ENCODE measurements around the gene SLC22A4.
A peak's percentile ranks its signal among the peaks of the same experiment; 100 is the strongest.

The SLC22A4 gene

DNA sequence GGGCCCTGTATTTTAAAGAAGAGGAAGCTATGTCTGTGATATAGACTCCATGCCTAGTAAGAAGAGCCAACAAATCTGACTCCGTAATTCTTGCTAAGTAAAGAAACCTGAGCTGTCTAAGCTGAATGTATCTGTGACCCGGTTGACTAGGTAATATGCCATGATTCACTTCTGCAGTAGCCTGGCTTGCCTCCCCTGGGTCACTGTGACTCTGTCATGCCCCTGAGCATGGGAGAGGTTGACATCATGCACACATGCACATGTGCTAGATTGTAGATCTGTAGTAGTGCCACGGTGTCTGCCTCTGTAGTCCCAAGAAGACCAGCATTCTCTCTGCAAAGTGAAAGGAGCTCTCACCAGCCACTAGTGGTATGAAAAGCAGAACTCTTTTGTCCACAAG, 84.4 kb downstream of the SLC22A4 start:
- DNase-seq: no peak

DNA sequence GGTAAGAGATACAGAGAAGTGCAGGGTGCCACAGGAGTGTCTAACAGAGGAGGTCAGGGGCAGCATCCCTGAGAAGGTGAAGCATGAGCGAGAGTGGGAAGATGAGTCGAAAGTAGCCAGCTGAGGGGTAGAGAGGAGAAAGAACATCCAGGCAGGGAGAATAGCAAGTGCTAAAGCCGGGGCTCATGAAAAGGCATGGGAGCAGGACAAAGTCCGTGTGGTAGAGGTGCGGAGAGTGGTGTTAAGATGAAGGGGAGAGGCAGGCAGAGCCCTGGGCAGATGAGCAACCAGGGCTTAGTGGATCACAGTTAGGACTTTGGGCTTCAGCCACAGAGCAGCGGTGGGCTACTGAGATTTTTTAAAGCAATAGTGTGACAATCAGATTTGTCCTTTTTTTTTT, 85.9 kb downstream of the SLC22A4 start:
- DNase-seq: no peak

DNA sequence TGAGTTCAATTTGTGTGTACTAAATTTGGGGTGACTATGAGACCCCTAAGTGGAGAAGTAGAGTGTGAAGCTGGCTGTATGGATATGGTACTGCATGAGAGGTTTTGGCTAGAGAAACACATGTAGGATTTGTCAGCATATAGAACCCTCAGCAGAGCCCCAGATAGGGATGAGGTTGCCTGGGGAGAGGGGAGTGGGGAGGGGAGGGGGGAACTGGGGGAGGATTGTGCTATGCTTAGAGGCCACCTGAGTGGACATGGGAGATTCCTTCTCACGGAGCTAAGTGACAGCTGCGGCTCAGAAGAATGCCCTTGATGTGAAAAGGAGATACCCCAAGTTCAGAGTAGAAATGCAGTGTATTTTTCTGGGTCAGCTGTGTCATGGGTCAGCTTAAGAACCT, 86.5 kb downstream of the SLC22A4 start:
- DNase-seq: no peak

DNA sequence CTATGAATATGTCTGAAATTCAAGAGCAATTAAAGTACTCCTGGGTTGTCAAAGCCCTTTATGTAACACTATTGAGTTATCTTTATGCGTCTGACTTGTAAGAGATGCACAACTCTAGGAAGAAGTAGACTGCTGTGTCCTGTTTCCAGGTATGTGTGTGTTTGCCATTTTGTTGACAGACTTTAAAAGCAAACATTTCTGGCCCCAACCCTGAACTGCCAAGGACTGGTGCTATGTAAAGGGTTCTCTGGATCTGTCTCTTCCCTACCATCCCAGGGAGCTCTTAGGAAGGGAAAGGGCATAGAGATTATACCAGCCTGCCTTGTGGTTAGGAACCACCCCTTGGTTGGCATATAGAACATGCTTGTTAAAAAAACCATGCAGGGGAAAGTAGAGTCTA, 87.4 kb downstream of the SLC22A4 start:
- no peak for DNase-seq

DNA sequence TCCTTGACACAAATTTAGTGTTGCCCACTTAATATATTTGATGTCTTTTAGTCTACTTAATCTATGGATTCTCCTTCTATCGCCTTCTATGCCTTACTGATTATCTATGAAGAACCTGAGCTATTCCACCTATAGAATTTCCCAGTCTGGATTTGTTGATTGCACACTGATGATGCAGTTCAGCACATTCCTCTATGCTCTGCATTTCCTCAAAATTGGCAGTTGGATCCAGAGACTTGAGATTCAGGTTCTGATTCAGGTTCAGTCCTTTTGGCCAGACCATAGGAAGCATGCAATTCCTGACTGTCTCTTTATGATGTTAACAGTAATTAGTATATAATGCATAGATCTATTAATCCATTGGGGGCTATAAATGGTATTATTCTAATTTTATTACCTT, 89.1 kb downstream of the SLC22A4 start:
- DNase-seq: no peak

DNA sequence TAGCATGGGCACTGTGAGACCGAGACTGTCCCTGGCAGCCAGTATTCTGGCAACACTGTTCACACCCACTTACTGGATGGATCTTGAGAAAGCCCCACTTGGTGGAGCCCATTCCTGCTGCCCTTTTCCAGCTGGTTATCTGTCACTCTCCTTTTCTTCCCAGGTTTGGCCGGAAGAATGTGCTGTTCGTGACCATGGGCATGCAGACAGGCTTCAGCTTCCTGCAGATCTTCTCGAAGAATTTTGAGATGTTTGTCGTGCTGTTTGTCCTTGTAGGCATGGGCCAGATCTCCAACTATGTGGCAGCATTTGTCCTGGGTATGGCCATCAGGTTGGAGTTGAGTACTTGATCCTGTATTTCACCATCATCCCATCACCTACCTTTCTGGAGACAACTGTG, 89.8 kb downstream of the SLC22A4 start:
- DNase-seq: no peak

DNA sequence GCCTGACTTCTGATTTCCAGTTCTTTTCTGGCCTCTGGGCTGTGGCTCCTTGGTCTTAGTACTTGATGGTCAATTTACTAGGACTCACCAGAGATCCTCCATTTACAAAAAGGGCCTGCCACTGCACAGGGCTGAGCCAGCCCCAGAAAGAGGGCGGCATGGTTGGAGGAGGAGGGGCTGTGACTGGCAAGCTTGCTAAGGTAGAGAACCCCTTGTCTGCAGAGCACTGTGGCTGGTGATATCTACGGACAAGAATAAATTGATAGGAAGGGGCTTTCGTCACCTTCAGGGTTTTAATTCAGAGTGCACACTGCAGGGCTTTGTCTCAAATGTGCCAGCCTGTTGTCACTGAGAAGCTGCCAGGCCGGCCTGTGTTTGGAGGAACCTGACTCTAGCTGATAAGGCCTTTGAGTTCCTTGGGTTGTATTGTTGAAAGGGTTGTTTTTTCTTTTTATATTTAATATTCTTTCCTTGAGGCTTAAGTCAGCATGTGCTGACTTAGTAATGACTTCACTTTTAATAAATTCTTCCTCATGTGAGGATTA, 90.4 kb downstream of the SLC22A4 start:
- DNase-seq: no peak

DNA sequence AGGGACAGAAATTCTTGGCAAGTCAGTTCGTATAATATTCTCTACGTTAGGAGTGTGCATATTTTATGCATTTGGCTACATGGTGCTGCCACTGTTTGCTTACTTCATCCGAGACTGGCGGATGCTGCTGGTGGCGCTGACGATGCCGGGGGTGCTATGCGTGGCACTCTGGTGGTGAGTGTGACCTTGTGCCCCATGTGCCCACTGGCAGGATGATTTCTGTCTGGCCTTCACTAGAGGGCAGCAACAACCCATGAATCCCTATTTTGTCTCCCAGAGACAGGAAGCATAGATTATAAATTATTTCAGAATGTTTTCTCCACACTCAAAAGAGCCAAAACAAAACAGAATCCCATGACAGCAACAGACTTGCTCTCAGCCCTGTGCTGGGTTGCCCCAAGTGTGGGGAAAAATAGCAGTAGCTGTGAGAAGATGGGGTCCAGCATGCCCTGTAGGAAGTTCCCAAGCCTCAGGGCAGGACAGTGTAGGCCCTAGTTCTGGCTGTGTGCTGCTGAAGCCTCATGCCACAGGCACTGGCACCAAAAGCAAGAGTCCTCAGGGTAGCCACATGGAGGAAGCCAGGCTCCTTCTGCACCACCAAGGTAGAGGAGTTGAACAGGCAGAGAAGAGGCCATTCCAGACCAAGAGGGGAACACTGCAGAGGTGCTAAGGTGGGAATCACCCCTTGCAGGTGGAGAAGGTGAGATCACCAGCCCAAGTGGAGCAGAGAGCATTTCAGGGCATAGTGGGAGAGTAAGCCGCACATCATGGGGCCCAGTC, 91.3 kb downstream of the SLC22A4 start:
- DNase-seq: peak; percentile 12

DNA sequence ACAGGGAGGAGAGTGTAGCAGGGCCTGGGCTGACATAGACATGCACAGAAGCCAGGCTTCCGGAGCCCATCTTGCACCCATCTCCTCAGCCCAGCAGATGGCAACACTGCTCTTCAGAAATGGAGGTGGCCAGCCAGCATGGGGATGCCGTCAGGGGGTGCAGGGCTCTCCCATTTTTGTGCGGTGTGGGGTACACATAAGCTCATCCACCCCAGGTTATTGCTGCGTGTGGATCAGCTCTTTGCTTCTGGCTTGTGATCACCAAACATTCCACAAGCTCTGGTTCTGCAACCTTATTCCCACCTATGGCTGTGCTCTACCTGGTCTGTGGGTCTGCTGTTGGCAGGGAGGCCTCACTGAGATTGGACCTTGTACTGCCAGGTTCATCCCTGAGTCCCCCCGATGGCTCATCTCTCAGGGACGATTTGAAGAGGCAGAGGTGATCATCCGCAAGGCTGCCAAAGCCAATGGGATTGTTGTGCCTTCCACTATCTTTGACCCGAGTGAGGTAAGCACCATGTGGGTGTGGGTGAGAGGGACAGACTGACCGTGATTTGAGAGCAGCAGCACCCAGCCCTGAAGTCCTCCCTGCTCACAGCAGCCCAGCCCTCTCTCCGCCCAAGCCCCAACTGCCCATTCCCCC, 92.6 kb downstream of the SLC22A4 start:
- DNase-seq: no peak

DNA sequence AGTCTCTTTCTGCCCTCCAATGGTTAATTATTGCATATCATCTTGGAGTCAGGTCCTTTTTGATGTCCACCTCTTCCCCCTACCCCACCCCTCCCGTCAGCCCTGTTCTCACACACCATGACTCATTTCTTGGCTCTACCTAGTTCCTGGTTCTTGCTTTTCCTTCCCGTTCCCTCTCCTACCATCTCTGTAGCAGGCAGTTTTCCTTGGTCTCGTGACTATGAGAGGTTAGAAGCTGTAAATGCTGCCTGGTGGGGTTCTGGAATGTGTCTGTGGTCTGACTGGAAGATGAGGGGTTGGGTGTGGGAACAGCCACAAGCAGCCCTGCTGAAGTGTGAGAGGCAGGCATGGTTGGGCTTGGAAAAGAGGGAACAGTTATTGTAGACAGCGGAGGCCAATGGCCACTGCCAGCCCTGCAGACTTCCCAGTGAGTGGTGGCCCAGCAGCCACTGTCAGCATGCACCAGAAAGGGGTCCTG, 93.5 kb downstream of the SLC22A4 start:
- DNase-seq: no peak

DNA sequence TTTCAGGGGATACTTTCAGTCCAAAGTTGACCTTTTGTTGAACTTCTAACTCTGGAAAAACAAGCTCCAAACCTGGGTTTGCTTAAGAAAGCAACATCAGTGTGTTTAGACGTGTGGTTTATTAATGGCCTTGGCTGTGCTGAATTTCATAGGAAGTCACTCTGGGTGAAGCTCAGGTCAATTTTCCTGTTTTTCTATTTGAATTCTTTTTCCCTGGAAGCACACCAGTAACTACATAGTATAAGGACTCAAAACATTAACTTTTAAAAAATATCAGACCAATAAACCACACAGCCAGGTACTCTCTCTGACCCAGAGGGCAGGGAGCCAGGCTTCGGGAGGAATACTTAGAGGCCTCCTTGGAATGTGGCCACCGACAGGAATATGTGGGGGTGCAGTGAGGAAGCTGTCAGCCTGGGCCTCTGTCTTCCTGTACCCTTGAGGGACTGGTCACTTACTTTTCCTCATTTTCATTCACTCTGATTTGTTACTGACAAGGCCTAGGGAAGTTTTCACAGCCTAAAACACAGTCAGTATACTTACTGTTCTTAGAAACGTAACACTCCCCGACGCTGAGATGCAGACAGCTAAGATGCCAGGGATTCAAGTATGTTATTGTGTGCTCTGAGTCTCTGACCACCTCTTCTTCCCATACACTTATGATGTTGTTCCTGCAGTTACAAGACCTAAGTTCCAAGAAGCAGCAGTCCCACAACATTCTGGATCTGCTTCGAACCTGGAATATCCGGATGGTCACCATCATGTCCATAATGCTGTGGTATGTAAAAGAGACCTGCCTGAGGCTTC, 94.3 kb downstream of the SLC22A4 start:
- no peak for DNase-seq

DNA sequence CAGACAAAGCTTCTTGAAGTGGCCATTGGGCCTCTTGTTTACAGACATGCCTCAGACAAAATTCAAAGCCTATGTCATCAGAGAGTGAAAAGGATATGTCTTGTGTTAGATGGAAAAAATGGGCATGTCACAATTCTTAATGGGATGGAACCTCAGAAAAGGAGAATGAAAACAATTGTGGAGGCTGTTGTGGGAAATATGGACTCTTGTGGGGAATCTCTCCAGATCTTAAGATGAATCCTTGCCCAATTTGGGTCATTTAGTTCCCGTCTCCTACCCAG, 94.8 kb downstream of the SLC22A4 start:
- no peak for DNase-seq

DNA sequence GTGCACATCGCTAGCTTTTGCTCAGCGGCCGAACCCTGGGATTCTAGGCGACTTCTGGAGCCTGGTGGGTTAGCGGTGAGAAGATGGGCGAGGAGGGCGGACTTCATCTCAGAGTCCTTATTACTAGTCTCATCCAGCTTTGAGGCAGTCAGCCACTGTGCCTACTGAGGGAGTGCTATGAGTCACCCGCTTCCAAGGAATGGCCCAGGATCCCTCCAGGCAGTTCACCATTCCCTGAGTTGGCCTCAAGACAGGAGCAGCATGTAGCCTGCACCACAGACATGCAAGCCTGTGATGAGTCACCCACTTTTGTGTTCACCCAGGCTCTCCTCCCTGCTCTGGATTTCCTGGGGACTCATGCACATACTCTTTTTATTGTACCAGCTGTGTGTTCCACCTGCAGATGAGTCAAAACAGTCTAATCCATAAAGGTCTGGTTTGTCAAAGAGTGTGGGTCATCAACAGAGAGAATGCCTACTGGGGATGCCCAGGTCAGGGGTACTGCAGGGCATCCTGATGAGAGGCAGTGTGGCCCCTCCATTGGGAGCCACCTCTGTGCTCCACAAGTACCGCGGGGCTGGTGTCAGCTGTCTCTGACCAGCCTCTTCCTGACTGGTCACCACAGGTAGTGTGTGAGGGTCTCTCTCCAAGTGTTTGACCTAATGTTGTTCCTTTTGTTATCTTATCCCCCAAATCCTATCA, 95.5 kb downstream of the SLC22A4 start:
- DNase-seq: no peak

DNA sequence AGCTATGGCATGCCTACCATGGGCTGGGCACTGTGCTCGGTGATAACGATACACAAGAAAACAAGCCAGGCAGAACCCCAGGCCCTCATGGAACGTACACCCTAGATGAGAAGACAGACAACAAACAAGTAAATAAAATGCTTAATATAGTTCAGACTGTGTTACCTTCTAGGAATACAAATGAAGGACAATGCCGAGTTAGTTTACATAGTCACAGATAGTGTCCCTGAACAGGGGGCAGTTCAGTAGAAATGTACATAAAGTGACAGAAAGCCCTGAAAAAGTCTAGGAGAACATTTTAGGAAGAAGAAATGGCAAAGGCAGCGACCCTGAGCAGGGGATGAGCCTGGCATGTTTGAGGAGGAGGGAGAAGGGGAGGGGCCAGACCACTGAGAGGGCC, 97.1 kb downstream of the SLC22A4 start:
- DNase-seq: no peak

DNA sequence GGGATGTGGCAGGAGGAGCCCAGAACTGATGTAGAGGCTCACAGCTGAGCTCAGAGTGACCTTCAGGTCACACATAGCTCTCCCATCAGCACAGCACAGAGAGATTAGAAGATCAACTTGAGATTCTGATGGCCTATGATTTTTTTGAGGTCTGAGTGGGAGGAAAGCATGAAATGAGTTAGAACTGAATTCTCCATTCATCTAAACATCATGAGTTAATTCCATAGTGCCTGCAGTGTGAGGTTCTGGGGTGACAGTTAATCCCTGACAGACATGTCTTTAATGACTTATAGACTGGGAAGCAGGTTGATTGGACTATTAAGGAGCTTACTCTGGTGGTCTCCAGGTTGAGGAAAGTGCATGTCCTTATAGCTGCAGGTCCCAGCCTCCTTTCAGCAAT, 97.7 kb downstream of the SLC22A4 start:
- no peak for DNase-seq

DNA sequence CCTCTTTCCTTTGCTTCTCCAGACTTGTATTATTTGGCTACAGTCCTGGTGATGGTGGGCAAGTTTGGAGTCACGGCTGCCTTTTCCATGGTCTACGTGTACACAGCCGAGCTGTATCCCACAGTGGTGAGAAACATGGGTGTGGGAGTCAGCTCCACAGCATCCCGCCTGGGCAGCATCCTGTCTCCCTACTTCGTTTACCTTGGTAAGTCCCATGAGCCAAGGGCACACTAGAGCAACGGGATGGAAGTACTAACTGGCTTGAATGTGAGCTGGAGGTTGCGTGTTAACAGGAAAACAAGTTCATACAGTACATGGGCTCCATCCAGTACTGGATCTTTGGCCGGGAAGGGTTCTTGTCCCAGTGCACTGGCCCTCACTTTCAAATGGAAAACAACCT, 98.2 kb downstream of the SLC22A4 start:
- no peak for DNase-seq

DNA sequence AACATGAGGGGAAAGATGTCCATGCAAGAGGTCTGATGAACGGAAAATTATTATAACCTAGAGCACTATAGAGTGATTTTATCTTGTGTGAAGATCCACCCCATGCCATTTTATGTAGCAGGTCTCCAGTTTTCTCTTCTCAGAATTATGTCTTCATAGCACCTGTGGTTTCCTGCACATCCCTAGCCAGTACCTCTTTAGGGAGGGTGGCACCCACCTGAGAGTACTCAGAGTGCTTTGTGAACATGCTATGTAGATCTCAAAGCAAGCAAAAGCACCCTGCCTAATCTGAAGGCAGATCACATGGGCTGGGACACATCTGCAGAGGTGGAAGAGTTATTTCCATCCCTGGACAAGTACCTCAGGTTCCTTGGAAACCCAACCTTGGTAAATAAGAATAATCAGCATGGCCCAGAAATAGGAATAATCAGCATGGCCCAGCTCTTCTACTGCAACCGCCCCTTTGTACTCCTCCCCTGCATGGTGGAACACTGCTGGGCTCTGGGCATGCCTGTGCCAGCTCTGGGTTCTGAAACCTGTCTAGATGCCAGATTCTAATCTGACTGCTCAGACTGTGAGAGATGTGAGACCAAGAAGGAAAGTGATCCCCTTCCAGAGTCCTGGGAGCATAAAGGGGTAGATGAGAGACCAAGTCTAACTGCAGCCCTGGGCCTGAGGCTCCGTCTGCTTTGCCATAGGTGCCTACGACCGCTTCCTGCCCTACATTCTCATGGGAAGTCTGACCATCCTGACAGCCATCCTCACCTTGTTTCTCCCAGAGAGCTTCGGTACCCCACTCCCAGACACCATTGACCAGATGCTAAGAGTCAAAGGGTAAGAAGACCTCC, 99.0 kb downstream of the SLC22A4 start:
- no peak for DNase-seq
